ENCODE results near the gene PPARG. TPM values are rescaled to one million over a fixed set of nuclear protein-coding genes. Genes with fewer than 3 reads are reported as not detected.

The PPARG gene
- total and polyA plus RNA-seq, 2 of the 13 experiments (the other 11 are each of a cell fraction or from before 2014, with no cell fraction given) = 13.9 to 58.3 TPM

DNA sequence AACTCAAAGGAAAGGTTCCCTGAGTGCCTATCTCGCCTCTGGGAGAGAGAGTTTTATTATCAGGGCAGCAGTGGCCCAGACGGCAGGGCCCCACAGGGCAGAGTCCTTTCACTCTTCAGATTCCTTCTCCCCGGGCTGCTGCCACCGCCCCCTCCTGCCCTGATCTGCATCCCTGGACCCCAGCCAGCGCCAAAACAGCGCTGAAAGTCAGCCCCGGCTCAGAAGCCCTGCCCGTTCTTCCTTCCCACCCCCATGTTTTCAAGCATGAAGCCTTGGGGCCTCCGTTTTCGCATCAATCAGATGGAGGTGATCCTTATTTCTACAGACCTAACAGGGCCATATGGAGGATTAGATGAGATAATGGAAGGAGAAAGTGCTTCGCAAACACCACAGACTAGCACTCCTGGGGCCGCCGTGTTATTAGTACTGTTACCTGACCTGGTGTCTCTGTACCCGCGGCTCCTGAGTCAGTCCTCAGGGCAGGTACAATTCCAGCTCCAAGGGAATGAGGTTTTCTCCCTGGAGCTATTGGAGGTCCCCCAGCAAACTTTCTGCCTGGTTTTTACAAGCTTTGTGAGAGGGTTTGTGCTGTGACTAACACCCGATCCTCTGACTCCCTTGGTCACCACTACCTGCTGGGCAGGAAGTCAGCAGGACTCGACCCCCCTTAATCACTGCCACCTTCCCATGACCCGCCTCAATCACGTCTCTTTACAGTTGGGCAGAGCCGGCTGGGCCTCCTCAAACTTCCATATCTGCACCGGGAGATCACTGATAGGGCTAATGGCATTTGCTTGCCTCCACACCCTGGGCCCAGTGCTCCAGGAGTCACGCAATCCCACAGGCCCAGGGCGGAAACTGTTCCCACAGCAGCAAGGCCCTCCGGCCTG is 156.0 kb downstream of the PPARG start (continued):
- TF ChIP-seq, protein P1, sequence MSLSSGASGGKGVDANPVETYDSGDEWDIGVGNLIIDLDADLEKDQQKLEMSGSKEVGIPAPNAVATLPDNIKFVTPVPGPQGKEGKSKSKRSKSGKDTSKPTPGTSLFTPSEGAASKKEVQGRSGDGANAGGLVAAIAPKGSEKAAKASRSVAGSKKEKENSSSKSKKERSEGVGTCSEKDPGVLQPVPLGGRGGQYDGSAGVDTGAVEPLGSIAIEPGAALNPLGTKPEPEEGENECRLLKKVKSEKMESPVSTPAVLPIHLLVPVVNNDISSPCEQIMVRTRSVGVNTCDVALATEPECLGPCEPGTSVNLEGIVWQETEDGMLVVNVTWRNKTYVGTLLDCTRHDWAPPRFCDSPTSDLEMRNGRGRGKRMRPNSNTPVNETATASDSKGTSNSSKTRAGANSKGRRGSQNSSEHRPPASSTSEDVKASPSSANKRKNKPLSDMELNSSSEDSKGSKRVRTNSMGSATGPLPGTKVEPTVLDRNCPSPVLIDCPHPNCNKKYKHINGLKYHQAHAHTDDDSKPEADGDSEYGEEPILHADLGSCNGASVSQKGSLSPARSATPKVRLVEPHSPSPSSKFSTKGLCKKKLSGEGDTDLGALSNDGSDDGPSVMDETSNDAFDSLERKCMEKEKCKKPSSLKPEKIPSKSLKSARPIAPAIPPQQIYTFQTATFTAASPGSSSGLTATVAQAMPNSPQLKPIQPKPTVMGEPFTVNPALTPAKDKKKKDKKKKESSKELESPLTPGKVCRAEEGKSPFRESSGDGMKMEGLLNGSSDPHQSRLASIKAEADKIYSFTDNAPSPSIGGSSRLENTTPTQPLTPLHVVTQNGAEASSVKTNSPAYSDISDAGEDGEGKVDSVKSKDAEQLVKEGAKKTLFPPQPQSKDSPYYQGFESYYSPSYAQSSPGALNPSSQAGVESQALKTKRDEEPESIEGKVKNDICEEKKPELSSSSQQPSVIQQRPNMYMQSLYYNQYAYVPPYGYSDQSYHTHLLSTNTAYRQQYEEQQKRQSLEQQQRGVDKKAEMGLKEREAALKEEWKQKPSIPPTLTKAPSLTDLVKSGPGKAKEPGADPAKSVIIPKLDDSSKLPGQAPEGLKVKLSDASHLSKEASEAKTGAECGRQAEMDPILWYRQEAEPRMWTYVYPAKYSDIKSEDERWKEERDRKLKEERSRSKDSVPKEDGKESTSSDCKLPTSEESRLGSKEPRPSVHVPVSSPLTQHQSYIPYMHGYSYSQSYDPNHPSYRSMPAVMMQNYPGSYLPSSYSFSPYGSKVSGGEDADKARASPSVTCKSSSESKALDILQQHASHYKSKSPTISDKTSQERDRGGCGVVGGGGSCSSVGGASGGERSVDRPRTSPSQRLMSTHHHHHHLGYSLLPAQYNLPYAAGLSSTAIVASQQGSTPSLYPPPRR (CRISPR knock-in tag; IDR thresholded peaks at IDR 0.05; ENCODE audit: borderline replicate concordance) = no peak; the same call in 1 of the 2 replicates
- TF ChIP-seq KLF11 (CRISPR knock-in tag; IDR thresholded peaks at IDR 0.05) (0 out of 2 replicates have a peak, but pooled peaks have one; percentile 11), ZNF180 (CRISPR knock-in tag; IDR thresholded peaks at IDR 0.05; ENCODE audit: borderline replicate concordance, low read depth) (no peak), TBX2 (CRISPR knock-in tag; IDR thresholded peaks at IDR 0.05; ENCODE audit: borderline replicate concordance) (peak; percentile 17; the same call in 1 of the 2 replicates), ZFP90 (CRISPR knock-in tag; IDR thresholded peaks at IDR 0.05; ENCODE audit: borderline replicate concordance) (peak; percentile 36; the same call in 1 of the 2 replicates), WIZ (CRISPR knock-in tag; IDR thresholded peaks at IDR 0.05) (no peak), ZKSCAN8 (CRISPR knock-in tag; IDR thresholded peaks at IDR 0.05; ENCODE audit: borderline replicate concordance) (no peak), STAT5B (CRISPR knock-in tag; IDR thresholded peaks at IDR 0.05) (no peak), ISL2 (CRISPR knock-in tag; IDR thresholded peaks at IDR 0.05) (peak; percentile 26; the same call in 1 of the 2 replicates), NR2C2 (CRISPR knock-in tag; IDR thresholded peaks at IDR 0.05; ENCODE audit: borderline replicate concordance) (no peak), ZNF496 (CRISPR knock-in tag; IDR thresholded peaks at IDR 0.05; ENCODE audit: insufficient replicate concordance) (no peak), CBX2 (IDR thresholded peaks at IDR 0.05; ENCODE audit: low read depth, low read length) (no peak), CBX2 (CRISPR knock-in tag; IDR thresholded peaks at IDR 0.05; ENCODE audit: low read depth) (no peak), SRSF4 (IDR thresholded peaks at IDR 0.05; ENCODE audit: low read depth, low read length, poor library complexity, severe bottlenecking) (no peak), ZBTB42 (CRISPR knock-in tag; IDR thresholded peaks at IDR 0.05) (no peak), ZNF383 (CRISPR knock-in tag; IDR thresholded peaks at IDR 0.05; ENCODE audit: borderline replicate concordance) (no peak), ZNF12 (CRISPR knock-in tag; IDR thresholded peaks at IDR 0.05) (no peak)
- TF ChIP-seq, protein P2, sequence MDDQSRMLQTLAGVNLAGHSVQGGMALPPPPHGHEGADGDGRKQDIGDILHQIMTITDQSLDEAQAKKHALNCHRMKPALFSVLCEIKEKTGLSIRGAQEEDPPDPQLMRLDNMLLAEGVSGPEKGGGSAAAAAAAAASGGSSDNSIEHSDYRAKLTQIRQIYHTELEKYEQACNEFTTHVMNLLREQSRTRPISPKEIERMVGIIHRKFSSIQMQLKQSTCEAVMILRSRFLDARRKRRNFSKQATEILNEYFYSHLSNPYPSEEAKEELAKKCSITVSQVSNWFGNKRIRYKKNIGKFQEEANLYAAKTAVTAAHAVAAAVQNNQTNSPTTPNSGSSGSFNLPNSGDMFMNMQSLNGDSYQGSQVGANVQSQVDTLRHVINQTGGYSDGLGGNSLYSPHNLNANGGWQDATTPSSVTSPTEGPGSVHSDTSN (CRISPR knock-in tag; IDR thresholded peaks at IDR 0.05; ENCODE audit: borderline replicate concordance) = no peak
- TF ChIP-seq, protein P3, sequence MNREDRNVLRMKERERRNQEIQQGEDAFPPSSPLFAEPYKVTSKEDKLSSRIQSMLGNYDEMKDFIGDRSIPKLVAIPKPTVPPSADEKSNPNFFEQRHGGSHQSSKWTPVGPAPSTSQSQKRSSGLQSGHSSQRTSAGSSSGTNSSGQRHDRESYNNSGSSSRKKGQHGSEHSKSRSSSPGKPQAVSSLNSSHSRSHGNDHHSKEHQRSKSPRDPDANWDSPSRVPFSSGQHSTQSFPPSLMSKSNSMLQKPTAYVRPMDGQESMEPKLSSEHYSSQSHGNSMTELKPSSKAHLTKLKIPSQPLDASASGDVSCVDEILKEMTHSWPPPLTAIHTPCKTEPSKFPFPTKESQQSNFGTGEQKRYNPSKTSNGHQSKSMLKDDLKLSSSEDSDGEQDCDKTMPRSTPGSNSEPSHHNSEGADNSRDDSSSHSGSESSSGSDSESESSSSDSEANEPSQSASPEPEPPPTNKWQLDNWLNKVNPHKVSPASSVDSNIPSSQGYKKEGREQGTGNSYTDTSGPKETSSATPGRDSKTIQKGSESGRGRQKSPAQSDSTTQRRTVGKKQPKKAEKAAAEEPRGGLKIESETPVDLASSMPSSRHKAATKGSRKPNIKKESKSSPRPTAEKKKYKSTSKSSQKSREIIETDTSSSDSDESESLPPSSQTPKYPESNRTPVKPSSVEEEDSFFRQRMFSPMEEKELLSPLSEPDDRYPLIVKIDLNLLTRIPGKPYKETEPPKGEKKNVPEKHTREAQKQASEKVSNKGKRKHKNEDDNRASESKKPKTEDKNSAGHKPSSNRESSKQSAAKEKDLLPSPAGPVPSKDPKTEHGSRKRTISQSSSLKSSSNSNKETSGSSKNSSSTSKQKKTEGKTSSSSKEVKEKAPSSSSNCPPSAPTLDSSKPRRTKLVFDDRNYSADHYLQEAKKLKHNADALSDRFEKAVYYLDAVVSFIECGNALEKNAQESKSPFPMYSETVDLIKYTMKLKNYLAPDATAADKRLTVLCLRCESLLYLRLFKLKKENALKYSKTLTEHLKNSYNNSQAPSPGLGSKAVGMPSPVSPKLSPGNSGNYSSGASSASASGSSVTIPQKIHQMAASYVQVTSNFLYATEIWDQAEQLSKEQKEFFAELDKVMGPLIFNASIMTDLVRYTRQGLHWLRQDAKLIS (CRISPR knock-in tag; IDR thresholded peaks at IDR 0.05) = no peak

Data from HepG2 (cell line).